ENCODE data around the gene KCNN3. TPM values are rescaled to one million over a fixed set of nuclear protein-coding genes. Genes with fewer than 3 reads are reported as not detected.

The KCNN3 gene
- total RNA-seq, 3 donors from 2014 or later (not counting 1 experiment from before 2014, with no cell fraction given): 0.05 to 0.95 TPM; not detected in 1

- TF ChIP-seq CTCF (IDR thresholded peaks at IDR 0.05): no peak
- no peaks in the 10 kb centered on the region for H3K9me3 ChIP-seq (ENCODE audit: control insufficient read depth, insufficient read depth, low read length)
- Mint-ChIP-seq H3K9me3 (no peaks in the 10 kb centered on the region), H3K4me3 (no peak overlapping the region), H3K36me3 (no peaks in the 10 kb centered on the region), H3K27me3 (ENCODE audit: low read depth in 2 of 2) (peaks cover 21 to 43% of the 10 kb centered on the region in 2 donors), H3K4me1 (no peaks in the 10 kb centered on the region), H3K27ac (no peak overlapping the region)
- intact Hi-C loops (cut with micrococcal nuclease): no loop called here
- no peaks in the 10 kb centered on the region for H3K4me1 ChIP-seq (ENCODE audit: control insufficient read depth, insufficient read depth, low read length)
- no peak overlapping the region for H3K27ac ChIP-seq (ENCODE audit: low read length)
- ATAC-seq: no peak
- DNase-seq: no peak
- no peaks in the 10 kb centered on the region for H3K27me3 ChIP-seq (ENCODE audit: control insufficient read depth, insufficient read depth, low read length)
- H3K36me3 ChIP-seq (ENCODE audit: control insufficient read depth, insufficient read depth, low read length): no peaks in the 10 kb centered on the region
- H3K4me3 ChIP-seq (ENCODE audit: low read length): no peak overlapping the region
- 92% methylated on average over 16 of the region's 17 CpGs for WGBS (ENCODE audit: insufficient coverage)
Measured at GRCh38 chr1:154707901-154708463, 162.1 kb downstream of the KCNN3 start.

- no peak for TF ChIP-seq CTCF (IDR thresholded peaks at IDR 0.05)
- Mint-ChIP-seq H3K36me3 (no peaks in the 10 kb centered on the region), H3K9me3 (no peaks in the 10 kb centered on the region), H3K4me1 (no peaks in the 10 kb centered on the region), H3K27ac (no peak overlapping the region), H3K27me3 (ENCODE audit: low read depth in 2 of 2) (peaks cover 21 to 36% of the 10 kb centered on the region in 2 donors), H3K4me3 (no peak overlapping the region)
- Histone ChIP-seq H3K27me3 (ENCODE audit: control insufficient read depth, insufficient read depth, low read length) (no peaks in the 10 kb centered on the region), H3K36me3 (ENCODE audit: control insufficient read depth, insufficient read depth, low read length) (no peaks in the 10 kb centered on the region), H3K4me3 (ENCODE audit: low read length) (no peak overlapping the region), H3K9me3 (ENCODE audit: control insufficient read depth, insufficient read depth, low read length) (no peaks in the 10 kb centered on the region), H3K27ac (ENCODE audit: low read length) (no peak overlapping the region), H3K4me1 (ENCODE audit: control insufficient read depth, insufficient read depth, low read length) (no peaks in the 10 kb centered on the region)
- no peak for ATAC-seq
- no peak for DNase-seq
- 100% methylated on average over 1 of the region's 1 CpG for WGBS (ENCODE audit: insufficient coverage)
- intact Hi-C loops (cut with micrococcal nuclease): no loop called here
Measured at GRCh38 chr1:154706851-154707250, 163.2 kb downstream of the KCNN3 start.

GRCh38 chr1:154705544-154705943, 164.5 kb downstream of the KCNN3 start:
- H3K4me1 Mint-ChIP-seq: no peaks in the 10 kb centered on the region
- no peak for DNase-seq
- intact Hi-C loops (cut with micrococcal nuclease): no loop called here

More at GRCh38 chr1:154705544-154705943, 164.5 kb downstream of the KCNN3 start:
- Histone ChIP-seq H3K9me3 (ENCODE audit: control insufficient read depth, insufficient read depth, low read length) (no peaks in the 10 kb centered on the region), H3K4me3 (ENCODE audit: low read length) (no peak overlapping the region), H3K27ac (ENCODE audit: low read length) (no peak overlapping the region), H3K36me3 (ENCODE audit: control insufficient read depth, insufficient read depth, low read length) (no peaks in the 10 kb centered on the region), H3K4me1 (ENCODE audit: control insufficient read depth, insufficient read depth, low read length) (no peaks in the 10 kb centered on the region), H3K27me3 (ENCODE audit: control insufficient read depth, insufficient read depth, low read length) (no peaks in the 10 kb centered on the region)
- Mint-ChIP-seq H3K27me3 (ENCODE audit: low read depth in 2 of 2) (peaks cover 21 to 32% of the 10 kb centered on the region in 2 donors), H3K36me3 (no peaks in the 10 kb centered on the region), H3K9me3 (no peaks in the 10 kb centered on the region), H3K4me3 (no peak overlapping the region), H3K27ac (no peak overlapping the region)
- 95% methylated on average over 2 of the region's 2 CpGs for WGBS (ENCODE audit: insufficient coverage)
- ATAC-seq: no peak
- TF ChIP-seq CTCF (IDR thresholded peaks at IDR 0.05): no peak
